CD4-positive, alpha-beta T cell treated with Interleukin-21 for 1 hour (primary cell): ENCODE measurements around the gene IGF2BP3.
A peak's percentile ranks its signal among the peaks of the same experiment; 100 is the strongest.

Experiments
- DNase-seq: peaks from one replicate; pipeline ENCODE4 v3.0.0-alpha.2; 2020

Gene IGF2BP3

GRCh38 chr7:23472046-23472445 lies 1.8 kb upstream of the IGF2BP3 start:
- no peak for DNase-seq

GRCh38 chr7:23471106-23471859 lies 992 bp upstream of the IGF2BP3 start:
- peak; percentile 38 for DNase-seq

GRCh38 chr7:23469961-23470250 lies 385 bp downstream of the IGF2BP3 start:
- DNase-seq, result no peak

GRCh38 chr7:23469150-23469960 lies 936 bp downstream of the IGF2BP3 start:
- peak; percentile 42 for DNase-seq

GRCh38 chr7:23468526-23469149 lies 1.7 kb downstream of the IGF2BP3 start:
- no peak for DNase-seq

- DNase-seq, result no peak
Observed at GRCh38 chr7:23467806-23468525, 2.3 kb downstream of the IGF2BP3 start.

GRCh38 chr7:23467291-23467805 lies 2.9 kb downstream of the IGF2BP3 start:
- no peak for DNase-seq

GRCh38 chr7:23462846-23463245 lies 7.4 kb downstream of the IGF2BP3 start:
- DNase-seq, result no peak

GRCh38 chr7:23458044-23458443 lies 12.2 kb downstream of the IGF2BP3 start:
- no peak for DNase-seq

GRCh38 chr7:23456093-23456492 lies 14.2 kb downstream of the IGF2BP3 start:
- DNase-seq, result no peak

GRCh38 chr7:23454881-23455526 lies 15.3 kb downstream of the IGF2BP3 start:
- DNase-seq, result no peak

GRCh38 chr7:23450518-23450917 lies 19.8 kb downstream of the IGF2BP3 start:
- DNase-seq, result no peak

- no peak for DNase-seq
Observed at GRCh38 chr7:23449941-23450340, 20.4 kb downstream of the IGF2BP3 start.

- DNase-seq, result no peak
Observed at GRCh38 chr7:23445326-23445725, 25.0 kb downstream of the IGF2BP3 start.

- DNase-seq, result no peak
Observed at GRCh38 chr7:23443974-23444373, 26.3 kb downstream of the IGF2BP3 start.

- no peak for DNase-seq
Observed at GRCh38 chr7:23438171-23438570, 32.1 kb downstream of the IGF2BP3 start.

- DNase-seq, result no peak
Observed at GRCh38 chr7:23434147-23434917, 36.0 kb downstream of the IGF2BP3 start.

- DNase-seq, result no peak
Observed at GRCh38 chr7:23431702-23432199, 38.5 kb downstream of the IGF2BP3 start.

- no peak for DNase-seq
Observed at GRCh38 chr7:23430893-23431259, 39.4 kb downstream of the IGF2BP3 start.

GRCh38 chr7:23426876-23427275 lies 43.4 kb downstream of the IGF2BP3 start:
- no peak for DNase-seq

GRCh38 chr7:23422909-23423308 lies 47.4 kb downstream of the IGF2BP3 start:
- no peak for DNase-seq

- no peak for DNase-seq
Observed at GRCh38 chr7:23422384-23422783, 47.9 kb downstream of the IGF2BP3 start.
